Measurements from ENCODE around the gene EIF2A. TPM values are rescaled to one million over a fixed set of nuclear protein-coding genes. Genes with fewer than 3 reads are reported as not detected.
A peak's percentile ranks its signal among the peaks of the same experiment; 100 is the strongest.
"Not testable (repeated sequence)": the region's sequence is repeated elsewhere in the genome, so short reads cannot be mapped to it uniquely, and the experiment has no call there.

The EIF2A gene
- 100 to 1,000 TPM; 126 to 139 TPM for total RNA-seq

DNA sequence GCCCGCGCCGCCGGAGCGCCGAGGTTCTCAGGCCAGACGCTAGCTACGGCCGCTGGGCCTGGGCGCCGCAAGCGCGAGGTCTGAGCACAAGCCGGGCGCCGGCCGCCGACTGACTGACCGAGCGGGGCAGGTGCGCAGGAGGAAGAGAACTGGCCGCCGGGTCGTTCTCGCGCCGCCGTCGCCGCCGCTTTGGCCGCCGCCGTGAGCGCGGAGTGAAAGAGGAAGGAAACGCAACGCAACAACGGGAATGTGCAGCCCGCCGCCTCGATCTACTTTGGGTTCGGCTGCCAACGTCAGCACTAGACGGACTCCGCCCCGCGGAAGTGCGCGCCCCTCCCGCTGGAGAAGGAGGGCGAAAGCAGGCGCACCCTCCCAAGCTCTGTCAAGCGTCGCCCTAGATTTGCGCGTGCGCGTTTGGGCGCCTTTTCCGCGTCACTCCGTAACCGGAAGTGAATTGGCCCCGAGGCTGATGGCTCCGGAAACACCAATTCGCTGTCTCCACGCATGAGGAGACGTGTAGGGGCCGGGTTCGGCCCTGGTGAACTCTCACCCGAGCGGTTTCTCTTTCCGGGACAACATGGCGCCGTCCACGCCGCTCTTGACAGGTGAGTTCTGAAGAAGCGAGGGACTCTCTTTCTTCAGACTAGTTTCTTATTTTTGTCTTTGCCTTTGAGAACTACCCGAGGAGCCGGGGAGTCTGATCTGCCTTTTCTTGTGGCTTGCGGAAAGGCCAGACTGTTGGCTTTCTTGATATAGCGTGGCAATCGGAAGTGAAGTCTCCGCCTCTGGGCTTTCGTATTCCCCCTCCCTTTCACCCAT is at the start of gene EIF2A, which contains the start of gene SERP1:
TSS of gene EIF2A (plus strand) at position 562 of the 819 bp plus-strand sequence. CDS start at position 578, 16 bp downstream.
TSS of gene SERP1 (minus strand) at position 271 of the 819 bp plus-strand sequence. CDS start 361 bp downstream, outside the sequence.
- Mint-ChIP-seq H3K36me3 (ENCODE audit: low read depth) (peaks cover 93% of the 10 kb centered on the region), H3K4me1 (peaks cover 35% of the 10 kb centered on the region), H3K27me3 (no peaks in the 10 kb centered on the region), H3K9me3 (no peaks in the 10 kb centered on the region), H3K4me3 (peak within 1 kb of the TSS; percentile 100), H3K27ac (peak within 1 kb of the TSS; percentile 98)
- ATAC-seq (replicated peaks) = peak; percentile 92

DNA sequence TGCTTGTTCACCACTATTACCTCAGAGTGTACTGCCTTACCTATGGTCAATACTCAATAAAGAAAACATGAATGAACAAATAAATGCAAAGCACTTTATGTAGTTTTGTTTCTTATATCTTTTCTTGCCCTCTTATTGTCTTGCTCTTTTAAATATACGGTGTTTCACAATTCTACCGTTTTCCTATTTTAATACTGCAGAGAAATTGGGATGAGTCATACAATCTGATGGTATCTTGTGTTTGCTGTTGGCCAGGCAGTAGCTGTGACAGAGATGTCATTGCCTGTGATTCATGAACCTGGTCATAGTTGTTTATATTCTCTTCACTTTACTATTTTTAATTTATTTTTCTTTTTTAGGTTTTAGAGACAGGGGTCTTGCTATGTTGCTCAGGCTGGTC is 48.6 kb upstream of the EIF2A start:
- Mint-ChIP-seq H3K27me3 (no peaks in the 10 kb centered on the region), H3K4me1 (no peaks in the 10 kb centered on the region), H3K36me3 (ENCODE audit: low read depth) (no peaks in the 10 kb centered on the region), H3K9me3 (peaks cover 3% of the 10 kb centered on the region), H3K4me3 (no peak overlapping the region), H3K27ac (no peak overlapping the region)
- no peak for ATAC-seq (replicated peaks)

DNA sequence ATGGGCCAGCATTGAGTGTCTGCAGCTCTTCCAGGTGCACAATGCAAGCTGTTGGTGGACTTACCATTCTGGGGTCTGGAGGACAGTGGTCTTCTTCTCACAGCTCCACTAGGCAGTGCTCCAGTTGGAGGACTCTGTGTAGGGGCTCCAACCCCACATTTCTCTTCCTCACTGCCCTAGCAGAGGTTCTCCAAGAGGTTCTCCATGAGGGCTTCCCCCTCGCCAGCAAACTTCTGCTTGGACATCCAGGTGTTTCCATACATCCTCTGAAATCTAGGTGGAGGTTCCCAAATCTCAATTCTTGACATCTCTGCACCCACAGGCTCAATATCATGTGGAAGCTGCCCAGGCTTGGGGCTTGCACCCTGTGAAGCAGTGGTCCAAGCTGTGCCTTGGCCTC is 45.6 kb upstream of the EIF2A start:
- H3K27me3 Mint-ChIP-seq; H3K4me3 Mint-ChIP-seq; H3K4me1 Mint-ChIP-seq; H3K27ac Mint-ChIP-seq; ATAC-seq (replicated peaks); H3K36me3 Mint-ChIP-seq (ENCODE audit: low read depth); H3K9me3 Mint-ChIP-seq: not testable (repeated sequence)

DNA sequence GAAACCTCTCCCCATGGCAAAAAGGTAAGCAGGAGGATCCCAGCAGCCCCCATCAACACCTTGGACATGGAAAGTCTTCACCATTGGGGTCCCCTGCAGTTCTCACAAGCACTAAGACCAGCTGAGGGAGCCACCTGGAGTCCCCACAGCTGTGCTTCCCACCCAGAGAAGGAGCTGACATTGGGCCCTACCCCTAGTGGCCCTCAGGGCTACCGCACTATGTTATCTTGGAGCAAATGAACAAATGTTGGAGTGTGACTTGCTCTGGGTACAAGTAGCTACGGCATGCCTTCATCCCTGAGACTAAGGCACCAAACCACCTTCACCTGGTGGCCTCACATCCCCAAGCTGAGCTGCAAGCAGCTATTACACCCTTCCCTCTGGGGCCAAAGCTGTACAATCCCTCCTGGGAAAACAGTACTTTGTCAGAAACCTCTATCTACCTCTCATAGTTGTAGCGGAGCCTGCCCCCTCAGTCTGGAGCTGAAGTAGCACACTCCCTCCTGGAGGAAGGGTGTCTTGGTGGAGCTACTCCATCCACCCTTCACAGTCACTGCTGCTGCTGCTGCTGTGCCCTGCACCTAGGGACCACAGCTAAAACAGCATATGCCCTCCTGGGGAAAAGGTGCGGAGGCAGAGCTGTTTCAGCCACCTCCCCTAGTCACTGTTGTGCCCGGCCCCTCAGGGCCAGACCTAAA is 43.0 kb upstream of the EIF2A start:
- Mint-ChIP-seq H3K27ac (no peak overlapping the region), H3K9me3 (peaks cover 3% of the 10 kb centered on the region), H3K27me3 (peaks cover 16% of the 10 kb centered on the region), H3K4me1 (peaks cover 4% of the 10 kb centered on the region), H3K4me3 (no peak overlapping the region), H3K36me3 (ENCODE audit: low read depth) (no peaks in the 10 kb centered on the region)
- no peak for ATAC-seq (replicated peaks)

DNA sequence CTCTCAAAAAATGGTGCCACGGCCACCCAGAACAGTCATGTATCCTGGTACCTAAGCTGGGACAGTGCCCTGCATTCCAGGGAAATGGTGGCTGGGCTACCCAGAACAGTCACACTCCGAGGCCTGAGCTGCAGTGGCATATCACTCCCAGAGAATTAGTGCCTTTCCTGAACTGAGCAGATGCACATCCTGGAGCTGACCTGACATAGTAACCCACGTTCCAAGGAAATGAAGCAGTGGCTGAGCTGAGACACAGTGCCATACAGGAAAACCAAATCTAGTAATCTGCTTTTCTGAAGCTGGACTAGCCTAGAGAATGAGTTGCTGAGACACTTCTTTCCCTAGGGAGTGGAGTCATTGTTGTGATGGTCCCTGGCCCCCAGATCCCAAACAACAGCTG is 42.1 kb upstream of the EIF2A start:
- Mint-ChIP-seq H3K4me3 (no peak overlapping the region), H3K27ac (no peak overlapping the region), H3K27me3 (peaks cover 24% of the 10 kb centered on the region), H3K9me3 (peaks cover 3% of the 10 kb centered on the region), H3K4me1 (peaks cover 6% of the 10 kb centered on the region), H3K36me3 (ENCODE audit: low read depth) (no peaks in the 10 kb centered on the region)
- no peak for ATAC-seq (replicated peaks)

DNA sequence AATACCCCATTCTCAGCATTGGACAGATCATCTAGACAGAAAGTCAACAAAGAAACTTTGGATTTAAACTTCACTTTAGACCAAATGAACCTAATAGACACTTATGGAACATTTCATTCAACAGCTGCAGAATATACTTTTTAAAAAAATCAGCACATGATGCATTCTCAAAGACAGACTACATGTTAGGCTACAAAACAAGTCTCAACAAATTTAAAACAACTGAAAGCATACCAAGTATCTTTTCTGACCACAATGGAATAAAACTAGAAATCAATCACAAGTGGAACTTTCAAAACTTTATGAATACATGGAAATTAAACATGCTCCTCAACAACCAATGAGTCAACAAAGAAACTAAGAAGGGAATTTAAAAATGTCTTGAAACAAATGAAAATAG is 38.2 kb upstream of the EIF2A start:
- no peak for ATAC-seq (replicated peaks)

DNA sequence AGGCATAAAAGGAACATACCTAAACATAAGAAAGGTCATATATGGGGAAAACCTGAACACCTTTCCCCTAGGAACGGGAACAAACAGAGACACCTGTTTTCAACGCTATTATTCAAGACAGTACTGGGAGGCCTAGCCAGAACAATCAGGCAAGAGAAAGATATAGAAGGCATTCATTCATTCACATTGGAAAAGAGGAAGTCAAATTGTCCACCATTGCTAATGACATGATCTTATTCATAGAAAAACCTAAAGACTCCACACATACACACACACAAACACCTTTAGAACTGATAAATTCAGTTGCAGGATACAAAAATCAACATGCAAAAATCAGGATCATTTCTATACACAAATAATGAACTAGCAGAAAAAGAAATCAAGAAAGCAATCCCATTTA is 36.8 kb upstream of the EIF2A start:
- no peak for ATAC-seq (replicated peaks)
- no peaks in the 10 kb centered on the region for H3K36me3 Mint-ChIP-seq (ENCODE audit: low read depth)
- H3K4me3 Mint-ChIP-seq = no peak overlapping the region
- peaks cover 6% of the 10 kb centered on the region for H3K4me1 Mint-ChIP-seq
- no peaks in the 10 kb centered on the region for H3K9me3 Mint-ChIP-seq
- peaks cover 34% of the 10 kb centered on the region for H3K27me3 Mint-ChIP-seq
- H3K27ac Mint-ChIP-seq = no peak overlapping the region

More for the DNA sequence above, 38.2 kb upstream of the EIF2A start:
- H3K4me3 Mint-ChIP-seq = no peak overlapping the region
- H3K36me3 Mint-ChIP-seq (ENCODE audit: low read depth) = no peaks in the 10 kb centered on the region
- H3K27ac Mint-ChIP-seq = no peak overlapping the region
- no peaks in the 10 kb centered on the region for H3K9me3 Mint-ChIP-seq
- peaks cover 6% of the 10 kb centered on the region for H3K4me1 Mint-ChIP-seq
- H3K27me3 Mint-ChIP-seq = peaks cover 37% of the 10 kb centered on the region

DNA sequence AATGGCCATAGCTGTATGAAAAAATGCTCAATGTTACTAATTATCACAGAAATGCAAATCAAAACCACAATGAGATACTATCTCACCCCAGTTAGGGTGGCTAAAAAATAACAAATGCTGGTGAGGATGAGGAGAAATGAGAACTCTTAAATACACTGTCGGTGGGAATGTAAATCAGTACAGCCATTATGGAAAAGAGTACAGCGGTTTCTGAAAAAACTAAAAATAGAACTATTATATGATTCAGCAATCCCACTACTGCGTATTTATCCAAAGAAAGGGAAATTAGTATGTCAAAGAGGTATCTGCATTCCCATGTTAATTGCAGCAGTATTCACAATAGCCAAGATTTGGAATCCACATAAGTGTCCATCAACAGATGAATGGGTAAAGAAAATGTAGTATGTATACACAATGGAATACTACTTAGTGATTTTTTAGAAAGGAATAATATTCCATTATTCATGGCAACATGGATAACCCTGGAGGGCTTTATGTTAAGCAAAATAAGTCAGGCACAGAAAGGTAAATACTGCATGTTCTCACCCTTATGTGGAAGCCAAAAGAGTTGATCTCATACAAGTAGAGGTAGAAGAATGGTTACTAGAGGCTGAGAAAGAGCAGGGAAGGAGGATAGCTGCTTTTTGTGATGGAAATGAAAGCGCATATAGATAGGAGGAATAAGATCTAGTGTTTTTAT is 35.3 kb upstream of the EIF2A start:
- H3K27ac Mint-ChIP-seq = no peak overlapping the region
- H3K36me3 Mint-ChIP-seq (ENCODE audit: low read depth) = no peaks in the 10 kb centered on the region
- no peak overlapping the region for H3K4me3 Mint-ChIP-seq
- H3K4me1 Mint-ChIP-seq = peaks cover 6% of the 10 kb centered on the region
- ATAC-seq (replicated peaks) = no peak
- H3K9me3 Mint-ChIP-seq = peaks cover 3% of the 10 kb centered on the region
- peaks cover 39% of the 10 kb centered on the region for H3K27me3 Mint-ChIP-seq

DNA sequence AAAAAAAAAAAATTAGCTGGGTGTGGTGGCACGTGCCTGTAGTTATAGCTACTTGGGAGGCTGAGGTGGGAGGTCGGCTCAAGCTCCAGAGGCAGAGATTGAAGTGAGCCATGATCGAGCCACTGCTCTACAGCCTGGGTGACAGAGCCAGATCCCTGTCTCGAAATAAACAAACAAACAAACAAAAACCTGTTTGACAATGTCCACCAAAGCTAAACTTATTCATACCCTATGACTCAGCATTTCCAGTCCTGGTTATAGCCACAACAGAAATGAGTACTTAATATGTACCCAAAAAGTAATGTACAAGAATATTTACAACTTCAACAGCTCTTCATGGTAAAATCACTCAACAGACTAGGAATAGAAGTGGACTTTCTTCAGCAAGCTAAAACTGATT is 31.4 kb upstream of the EIF2A start:
- Mint-ChIP-seq H3K36me3 (ENCODE audit: low read depth) (no peaks in the 10 kb centered on the region), H3K9me3 (peaks cover 3% of the 10 kb centered on the region), H3K27me3 (peaks cover 11% of the 10 kb centered on the region), H3K4me3 (no peak overlapping the region), H3K4me1 (no peaks in the 10 kb centered on the region), H3K27ac (no peak overlapping the region)
- ATAC-seq (replicated peaks) = no peak

DNA sequence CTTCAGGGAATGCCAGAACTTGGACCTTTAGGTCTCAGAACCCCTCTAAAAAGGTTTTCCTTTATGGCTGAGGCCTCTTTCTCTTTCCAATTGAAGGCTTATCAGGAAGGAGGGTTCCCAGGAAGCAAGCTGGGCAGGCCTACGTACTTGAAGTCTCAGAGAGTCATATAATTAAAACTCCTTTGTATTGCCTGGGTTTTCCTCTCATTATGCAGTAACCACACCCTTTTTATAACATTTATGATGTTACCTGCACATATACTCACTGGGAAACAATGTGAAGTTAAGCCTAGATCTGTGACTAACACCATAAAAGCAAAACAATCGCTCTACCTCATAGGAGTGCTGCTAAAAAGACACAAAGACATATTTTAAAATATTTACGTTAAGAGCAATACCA is 27.6 kb upstream of the EIF2A start:
- Mint-ChIP-seq H3K27ac (no peak overlapping the region), H3K36me3 (ENCODE audit: low read depth) (no peaks in the 10 kb centered on the region), H3K4me3 (no peak overlapping the region), H3K4me1 (no peaks in the 10 kb centered on the region), H3K9me3 (peaks cover 3% of the 10 kb centered on the region), H3K27me3 (peaks cover 5% of the 10 kb centered on the region)
- ATAC-seq (replicated peaks) = no peak

DNA sequence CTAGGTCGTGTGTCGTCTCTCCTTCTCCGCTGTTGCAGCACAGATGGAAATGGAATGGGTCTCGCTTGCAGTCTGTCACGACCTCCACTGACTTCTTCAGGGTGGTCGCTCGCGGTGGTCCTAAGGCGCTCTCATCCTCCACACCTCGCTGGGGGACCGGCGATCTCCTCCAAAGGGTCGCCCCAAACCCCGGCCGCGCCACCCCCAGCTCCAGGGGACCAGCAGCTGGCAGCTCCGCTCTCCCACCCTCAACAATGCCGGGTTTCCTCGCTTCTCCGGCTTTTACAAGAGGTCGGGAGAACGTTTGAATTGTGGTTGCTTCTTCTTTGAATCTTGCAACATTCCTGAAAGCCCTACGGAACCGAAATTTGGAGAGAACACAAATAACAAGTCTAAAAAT is 26.2 kb upstream of the EIF2A start:
- H3K27ac Mint-ChIP-seq = no peak overlapping the region
- peaks cover 2% of the 10 kb centered on the region for H3K9me3 Mint-ChIP-seq
- H3K4me3 Mint-ChIP-seq = no peak overlapping the region
- H3K27me3 Mint-ChIP-seq = peaks cover 5% of the 10 kb centered on the region
- H3K4me1 Mint-ChIP-seq = no peaks in the 10 kb centered on the region
- ATAC-seq (replicated peaks) = no peak
- no peaks in the 10 kb centered on the region for H3K36me3 Mint-ChIP-seq (ENCODE audit: low read depth)

DNA sequence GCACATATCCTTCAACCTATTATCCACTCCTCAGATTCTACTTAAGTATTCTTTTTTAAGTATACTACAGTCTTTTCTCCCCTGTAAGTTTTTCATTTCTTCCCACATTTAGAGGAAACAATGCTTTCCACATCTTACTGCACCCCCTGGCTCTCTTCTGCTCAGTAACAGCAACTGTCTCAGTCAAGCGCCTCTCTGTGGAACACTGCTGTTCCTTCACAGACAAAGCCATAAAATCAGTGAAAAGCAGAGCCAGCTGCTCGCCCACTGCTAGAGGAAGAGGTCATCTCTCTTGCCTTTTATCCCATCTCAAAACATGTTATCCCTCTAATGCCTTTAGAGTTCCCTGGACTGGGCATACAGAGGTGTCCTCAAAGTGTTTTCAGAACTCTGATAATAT is 25.1 kb upstream of the EIF2A start:
- Mint-ChIP-seq H3K4me3 (no peak overlapping the region), H3K36me3 (ENCODE audit: low read depth) (no peaks in the 10 kb centered on the region), H3K27me3 (no peaks in the 10 kb centered on the region), H3K27ac (no peak overlapping the region), H3K9me3 (no peaks in the 10 kb centered on the region), H3K4me1 (no peaks in the 10 kb centered on the region)
- ATAC-seq (replicated peaks) = no peak

DNA sequence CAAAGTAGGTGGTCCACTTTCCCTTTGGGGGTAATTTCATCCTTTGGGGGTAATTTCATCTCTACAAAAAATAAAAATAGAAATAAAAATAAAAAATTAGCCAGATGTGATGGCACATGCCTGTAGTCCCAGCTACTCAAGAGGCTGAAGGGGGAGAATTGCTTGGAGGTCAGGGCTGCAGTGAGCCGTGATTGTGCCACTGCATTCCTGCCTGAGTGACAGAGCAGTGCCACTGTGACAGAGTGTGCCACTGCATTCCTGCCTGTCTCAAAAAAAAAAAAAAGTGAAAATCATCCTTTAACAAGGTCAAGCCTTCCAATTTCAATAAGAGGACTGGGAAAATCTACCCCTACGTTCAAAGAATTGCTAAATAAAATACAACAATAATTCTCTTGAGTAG is 23.0 kb upstream of the EIF2A start:
- Mint-ChIP-seq H3K27me3 (no peaks in the 10 kb centered on the region), H3K4me1 (no peaks in the 10 kb centered on the region)
- no peak for ATAC-seq (replicated peaks)

DNA sequence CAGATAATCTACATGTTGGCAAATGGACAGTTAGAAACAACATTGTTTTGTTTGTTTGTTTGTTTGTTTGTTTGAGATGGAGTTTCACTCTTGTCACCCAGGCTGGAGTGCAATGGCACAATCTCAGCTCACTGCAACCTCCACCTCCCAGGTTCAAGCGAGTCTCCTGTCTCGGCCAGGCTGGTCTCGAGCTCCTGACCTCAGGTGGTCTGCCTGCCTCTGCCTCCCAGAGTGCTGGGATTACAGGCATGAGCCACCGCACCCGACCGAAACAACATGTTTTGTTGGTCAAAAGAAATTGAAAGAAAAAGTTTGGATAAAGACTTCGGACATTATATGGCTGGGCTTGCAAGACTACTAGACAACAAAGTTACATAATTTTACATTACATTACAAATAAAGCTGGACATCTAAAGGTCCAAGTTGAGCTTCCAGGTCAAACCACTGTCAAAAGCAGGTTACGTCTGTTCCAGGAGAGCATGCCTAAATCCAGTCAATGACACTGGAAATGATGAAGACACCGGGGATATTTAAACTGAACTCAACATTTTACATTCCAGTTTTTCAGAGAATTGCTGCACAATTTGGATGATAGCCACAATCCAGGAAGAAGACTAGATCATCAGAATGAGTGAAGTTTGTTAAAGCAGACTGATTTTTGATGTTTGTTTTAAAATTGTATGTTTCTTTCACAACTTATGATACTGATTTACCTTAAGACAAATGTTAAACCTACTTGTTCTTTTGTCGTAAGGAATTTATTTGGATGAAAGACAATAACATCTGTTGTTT is 18.9 kb upstream of the EIF2A start:
- Mint-ChIP-seq H3K27me3 (no peaks in the 10 kb centered on the region), H3K4me1 (peaks cover 7% of the 10 kb centered on the region), H3K4me3 (no peak overlapping the region), H3K27ac (no peak overlapping the region), H3K36me3 (ENCODE audit: low read depth) (no peaks in the 10 kb centered on the region), H3K9me3 (no peaks in the 10 kb centered on the region)
- ATAC-seq (replicated peaks) = no peak

More for the DNA sequence above, 23.0 kb upstream of the EIF2A start:
- H3K27ac Mint-ChIP-seq = no peak overlapping the region
- H3K4me3 Mint-ChIP-seq = no peak overlapping the region
- H3K9me3 Mint-ChIP-seq = no peaks in the 10 kb centered on the region
- no peaks in the 10 kb centered on the region for H3K36me3 Mint-ChIP-seq (ENCODE audit: low read depth)

Measured in activated T-helper 17 cell treated with anti-CD3 and anti-CD28 coated beads, Interleukin-2, amount 50 U/mL, for 72 hours (primary cell).